ENCODE results near the gene NSUN4.
"Not testable (repeated sequence)": the region's sequence is repeated elsewhere in the genome, so short reads cannot be mapped to it uniquely, and the experiment has no call there.

The NSUN4 gene

GRCh38 chr1:46315669-46316403, 24.8 kb upstream of the NSUN4 start:
- H3K9ac ChIP-seq (ENCODE audit: low read depth, low read length, poor library complexity, severe bottlenecking) = no peak overlapping the region
- peaks cover 6% of the 10 kb centered on the region; the same call in 1 of the 2 replicates for H3F3A ChIP-seq (ENCODE audit: low read depth)
- no peak overlapping the region for H2AFZ ChIP-seq (ENCODE audit: low read length)
- H4K20me1 ChIP-seq (ENCODE audit: insufficient read depth, low read length, poor library complexity, severe bottlenecking) = no peaks in the 10 kb centered on the region
- H3K9me3 ChIP-seq (ENCODE audit: insufficient read depth, low read depth, low read length) = no peaks in the 10 kb centered on the region
- H3K4me2 ChIP-seq (ENCODE audit: low read depth, low read length, poor library complexity, severe bottlenecking) = no peak overlapping the region
- H3K9me2 ChIP-seq (replicated peaks; ENCODE audit: low read depth, low read length) = no peaks in the 10 kb centered on the region
- H3K27me3 ChIP-seq (ENCODE audit: insufficient read depth, low read length, poor library complexity, severe bottlenecking) = no peaks in the 10 kb centered on the region
- no peak for TF ChIP-seq EZH2phosphoT487 (IDR thresholded peaks at IDR 0.05; ENCODE audit: borderline replicate concordance)
- no peak for TF ChIP-seq CTCF (conservative IDR thresholded peaks at IDR 0.05; ENCODE audit: low read length)
- H3K79me2 ChIP-seq (ENCODE audit: insufficient read depth, low read length) = no peaks in the 10 kb centered on the region
- peaks cover 49% of the 10 kb centered on the region for H3K36me3 ChIP-seq (ENCODE audit: insufficient read depth, low read length)
- no peaks in the 10 kb centered on the region for H3K4me1 ChIP-seq (ENCODE audit: insufficient read depth, low read length, poor library complexity, severe bottlenecking)
- no peak overlapping the region for H3K4me3 ChIP-seq (ENCODE audit: low read length, poor library complexity, severe bottlenecking)

- H4K20me1 ChIP-seq (ENCODE audit: insufficient read depth, low read length, poor library complexity, severe bottlenecking) = no peaks in the 10 kb centered on the region
- H3K36me3 ChIP-seq (ENCODE audit: insufficient read depth, low read length) = peaks cover 39% of the 10 kb centered on the region
- no peaks in the 10 kb centered on the region for H3K9me3 ChIP-seq (ENCODE audit: insufficient read depth, low read depth, low read length)
- no peak overlapping the region for H3K4me3 ChIP-seq (ENCODE audit: low read length, poor library complexity, severe bottlenecking)
- H3K27me3 ChIP-seq (ENCODE audit: insufficient read depth, low read length, poor library complexity, severe bottlenecking) = no peaks in the 10 kb centered on the region
- H2AFZ ChIP-seq (ENCODE audit: low read length) = no peak overlapping the region
- H3F3A ChIP-seq (ENCODE audit: low read depth) = peaks cover 6% of the 10 kb centered on the region; the same call in 1 of the 2 replicates
- no peak for TF ChIP-seq EZH2phosphoT487 (IDR thresholded peaks at IDR 0.05; ENCODE audit: borderline replicate concordance)
- no peak for TF ChIP-seq CTCF (conservative IDR thresholded peaks at IDR 0.05; ENCODE audit: low read length)
- H3K4me1 ChIP-seq (ENCODE audit: insufficient read depth, low read length, poor library complexity, severe bottlenecking) = no peaks in the 10 kb centered on the region
- no peaks in the 10 kb centered on the region for H3K79me2 ChIP-seq (ENCODE audit: insufficient read depth, low read length)
- no peak overlapping the region for H3K9ac ChIP-seq (ENCODE audit: low read depth, low read length, poor library complexity, severe bottlenecking)
- H3K4me2 ChIP-seq (ENCODE audit: low read depth, low read length, poor library complexity, severe bottlenecking) = no peak overlapping the region
- H3K9me2 ChIP-seq (replicated peaks; ENCODE audit: low read depth, low read length) = no peaks in the 10 kb centered on the region
Observed at GRCh38 chr1:46317323-46317722, 23.3 kb upstream of the NSUN4 start.

- not testable (repeated sequence) for H2AFZ ChIP-seq (ENCODE audit: low read length); H3K27me3 ChIP-seq (ENCODE audit: insufficient read depth, low read length, poor library complexity, severe bottlenecking); H4K20me1 ChIP-seq (ENCODE audit: insufficient read depth, low read length, poor library complexity, severe bottlenecking); H3K79me2 ChIP-seq (ENCODE audit: insufficient read depth, low read length); H3F3A ChIP-seq (ENCODE audit: low read depth); H3K4me1 ChIP-seq (ENCODE audit: insufficient read depth, low read length, poor library complexity, severe bottlenecking); H3K9me2 ChIP-seq (replicated peaks; ENCODE audit: low read depth, low read length); H3K4me2 ChIP-seq (ENCODE audit: low read depth, low read length, poor library complexity, severe bottlenecking); H3K9ac ChIP-seq (ENCODE audit: low read depth, low read length, poor library complexity, severe bottlenecking); H3K4me3 ChIP-seq (ENCODE audit: low read length, poor library complexity, severe bottlenecking); H3K9me3 ChIP-seq (ENCODE audit: insufficient read depth, low read depth, low read length)
- peaks cover 22% of the 10 kb centered on the region; the same call in 1 of the 2 replicates for H3K36me3 ChIP-seq (ENCODE audit: insufficient read depth, low read length)
Observed at GRCh38 chr1:46319301-46319700, 21.3 kb upstream of the NSUN4 start.

GRCh38 chr1:46319960-46320914, 20.4 kb upstream of the NSUN4 start:
- not testable (repeated sequence) for H3K79me2 ChIP-seq (ENCODE audit: insufficient read depth, low read length); H3K9me3 ChIP-seq (ENCODE audit: insufficient read depth, low read depth, low read length); H3K9me2 ChIP-seq (replicated peaks; ENCODE audit: low read depth, low read length); H3K4me1 ChIP-seq (ENCODE audit: insufficient read depth, low read length, poor library complexity, severe bottlenecking); H2AFZ ChIP-seq (ENCODE audit: low read length); H3K9ac ChIP-seq (ENCODE audit: low read depth, low read length, poor library complexity, severe bottlenecking); H3K27me3 ChIP-seq (ENCODE audit: insufficient read depth, low read length, poor library complexity, severe bottlenecking); H3K4me2 ChIP-seq (ENCODE audit: low read depth, low read length, poor library complexity, severe bottlenecking); H4K20me1 ChIP-seq (ENCODE audit: insufficient read depth, low read length, poor library complexity, severe bottlenecking); H3K4me3 ChIP-seq (ENCODE audit: low read length, poor library complexity, severe bottlenecking); H3F3A ChIP-seq (ENCODE audit: low read depth)
- H3K36me3 ChIP-seq (ENCODE audit: insufficient read depth, low read length) = peaks cover 15% of the 10 kb centered on the region; the same call in 1 of the 2 replicates

GRCh38 chr1:46322191-46322590, 18.4 kb upstream of the NSUN4 start:
- not testable (repeated sequence) for H3K4me3 ChIP-seq (ENCODE audit: low read length, poor library complexity, severe bottlenecking); H3K9me3 ChIP-seq (ENCODE audit: insufficient read depth, low read depth, low read length); H3K27me3 ChIP-seq (ENCODE audit: insufficient read depth, low read length, poor library complexity, severe bottlenecking); H2AFZ ChIP-seq (ENCODE audit: low read length); H3K4me2 ChIP-seq (ENCODE audit: low read depth, low read length, poor library complexity, severe bottlenecking); H4K20me1 ChIP-seq (ENCODE audit: insufficient read depth, low read length, poor library complexity, severe bottlenecking); H3K79me2 ChIP-seq (ENCODE audit: insufficient read depth, low read length); H3K4me1 ChIP-seq (ENCODE audit: insufficient read depth, low read length, poor library complexity, severe bottlenecking); H3F3A ChIP-seq (ENCODE audit: low read depth); H3K9ac ChIP-seq (ENCODE audit: low read depth, low read length, poor library complexity, severe bottlenecking); H3K36me3 ChIP-seq (ENCODE audit: insufficient read depth, low read length); H3K9me2 ChIP-seq (replicated peaks; ENCODE audit: low read depth, low read length)

All from Loucy (cell line).